CD4-positive, CD25-positive, alpha-beta regulatory T cell (primary cell): ENCODE results near the gene ZNF618. TPM values are rescaled to one million over a fixed set of nuclear protein-coding genes. Genes with fewer than 3 reads are reported as not detected.
A peak's percentile ranks its signal among the peaks of the same experiment; 100 is the strongest.

Experiments used
- ATAC-seq, 2 donors: fragments of 150-1000 bp; cut with Tn5 transposase; one replicate each; pipeline ENCODE4 v1.10.0; 2021; ENCODE audit warnings: low read depth in 2 of 2, moderate number of reproducible peaks in 2 of 2, moderate library complexity in 1 of 2
- DNase-seq, 3 donors: peaks; one replicate each; pipeline versions ENCODE4 v3.0.0 to v3.0.0-alpha.2; 2012 to 2022; ENCODE audit warnings: mixed read lengths in 1 of 3
- H3K27ac ChIP-seq: one replicate; pipeline ENCODE4 v1.7.0; 2013; ENCODE audit warnings: mild to moderate bottlenecking, low read length; ENCODE audit not compliant: insufficient read depth, poor library complexity, severe bottlenecking
- H3K27me3 ChIP-seq: one replicate; pipeline ENCODE4 v1.7.0; 2013; ENCODE audit warnings: low read length; ENCODE audit not compliant: control insufficient read depth, insufficient read depth
- H3K36me3 ChIP-seq: one replicate; pipeline ENCODE4 v1.7.0; 2013; ENCODE audit warnings: mild to moderate bottlenecking, low read length, moderate library complexity; ENCODE audit not compliant: control insufficient read depth, insufficient read depth
- H3K4me1 ChIP-seq: 2 replicates; pipeline ENCODE4 v1.7.0; 2013; ENCODE audit warnings: mild to moderate bottlenecking, low read length; ENCODE audit not compliant: insufficient read depth, control insufficient read depth, poor library complexity, severe bottlenecking
- H3K4me3 ChIP-seq: one replicate; pipeline ENCODE4 v1.7.0; 2013; ENCODE audit warnings: low read depth, mild to moderate bottlenecking, low read length, moderate library complexity
- H3K9me3 ChIP-seq, 2 experiments: 1 replicate in 1 of 2; 2 replicates in 1 of 2; pipeline ENCODE4 v1.7.0; 2013; ENCODE audit warnings: low read length in 2 of 2, mild to moderate bottlenecking in 1 of 2, moderate library complexity in 1 of 2; ENCODE audit not compliant: control insufficient read depth in 2 of 2
- H3K27ac Mint-ChIP-seq, 3 donors: one replicate each; pipeline ENCODE4 v1.8.0; 2020 to 2022; ENCODE audit warnings: mild to moderate bottlenecking in 3 of 3, mixed read lengths in 3 of 3, moderate library complexity in 2 of 3
- H3K27me3 Mint-ChIP-seq: one replicate; pipeline ENCODE4 v1.8.0; 2022; ENCODE audit warnings: mild to moderate bottlenecking, mixed read lengths
- H3K36me3 Mint-ChIP-seq: one replicate; pipeline ENCODE4 v1.8.0; 2020; ENCODE audit warnings: mixed read lengths
- H3K4me1 Mint-ChIP-seq, 4 donors: one replicate each; pipeline ENCODE4 v1.8.0; 2020 to 2022; ENCODE audit warnings: mixed read lengths in 4 of 4, mild to moderate bottlenecking in 1 of 4
- H3K4me3 Mint-ChIP-seq, 4 donors: one replicate each; pipeline ENCODE4 v1.8.0; 2020 to 2022; ENCODE audit warnings: mild to moderate bottlenecking in 4 of 4, mixed read lengths in 4 of 4, moderate library complexity in 3 of 4
- H3K9me3 Mint-ChIP-seq, 7 donors: one replicate each; pipeline ENCODE4 v1.8.0; 2020 to 2022; ENCODE audit warnings: mixed read lengths in 7 of 7, mild to moderate bottlenecking in 3 of 7, moderate library complexity in 2 of 7
- polyA plus RNA-seq, 4 donors: library from polyadenylated mRNA; unstranded; fragments of 300-500 nt; fragmentation: Illumina TruSeq; gene quantifications; one replicate each; pipeline ENCODE4 v1.2.3, GENCODE V29; 2021
- total RNA-seq: library from RNA; stranded (reverse); gene quantifications from one replicate; pipeline ENCODE4 v1.2.3, GENCODE V29; 2022

ZNF618 gene
- total and polyA plus RNA-seq, 5 donors from 2014 or later: 0.86 TPM; not detected in 4

- Histone ChIP-seq H3K9me3 (no peaks in the 10 kb centered on the region), H3K27ac (no peak overlapping the region), H3K4me1 (no peaks in the 10 kb centered on the region), H3K4me3 (no peak overlapping the region), H3K36me3 (no peaks in the 10 kb centered on the region), H3K27me3 (no peaks in the 10 kb centered on the region)
- no peak for ATAC-seq
- Mint-ChIP-seq H3K27me3 (peaks cover 22% of the 10 kb centered on the region), H3K36me3 (no peaks in the 10 kb centered on the region), H3K9me3 (peaks cover 0 to 5% (median 3%) of the 10 kb centered on the region in 7 donors), H3K27ac (no peak overlapping the region), H3K4me1 (no peaks in the 10 kb centered on the region), H3K4me3 (no peak overlapping the region)
- no peak for DNase-seq
Measured at GRCh38 chr9:113903514-113904077, 27.5 kb downstream of the ZNF618 start.

GRCh38 chr9:113906411-113907110 lies 30.5 kb downstream of the ZNF618 start:
- no peak overlapping the region for H3K4me3 ChIP-seq

GRCh38 chr9:113907282-113907681 lies 31.2 kb downstream of the ZNF618 start:
- ATAC-seq: no peak
- H3K4me3 Mint-ChIP-seq: no peak overlapping the region
- no peak overlapping the region for H3K4me3 ChIP-seq

More at GRCh38 chr9:113906411-113907110, 30.5 kb downstream of the ZNF618 start:
- Mint-ChIP-seq H3K36me3 (no peaks in the 10 kb centered on the region), H3K27me3 (peaks cover 9% of the 10 kb centered on the region), H3K27ac (no peak overlapping the region), H3K4me1 (no peaks in the 10 kb centered on the region), H3K4me3 (no peak overlapping the region), H3K9me3 (peaks cover 0 to 4% (median 0%) of the 10 kb centered on the region in 7 donors)
- Histone ChIP-seq H3K27me3 (no peaks in the 10 kb centered on the region), H3K9me3 (no peaks in the 10 kb centered on the region), H3K36me3 (no peaks in the 10 kb centered on the region), H3K27ac (no peak overlapping the region), H3K4me1 (no peaks in the 10 kb centered on the region)
- ATAC-seq (no peak), DNase-seq (no peak)

GRCh38 chr9:113909421-113909820 lies 33.3 kb downstream of the ZNF618 start:
- H3K4me3 ChIP-seq: no peak overlapping the region
- no peaks in the 10 kb centered on the region for H3K4me1 ChIP-seq
- H3K9me3 Mint-ChIP-seq: peaks cover 0 to 4% (median 0%) of the 10 kb centered on the region in 7 donors
- no peaks in the 10 kb centered on the region for H3K4me1 Mint-ChIP-seq
- no peak overlapping the region for H3K27ac ChIP-seq
- H3K9me3 ChIP-seq: no peaks in the 10 kb centered on the region
- H3K36me3 Mint-ChIP-seq: no peaks in the 10 kb centered on the region
- no peak for ATAC-seq
- peak overlapping the region in 1 of 3 donors; percentile 7 for H3K27ac Mint-ChIP-seq
- no peak for DNase-seq
- no peaks in the 10 kb centered on the region for H3K36me3 ChIP-seq
- no peak overlapping the region for H3K4me3 Mint-ChIP-seq
- no peaks in the 10 kb centered on the region for H3K27me3 ChIP-seq
- H3K27me3 Mint-ChIP-seq: no peaks in the 10 kb centered on the region

More at GRCh38 chr9:113907282-113907681, 31.2 kb downstream of the ZNF618 start:
- peaks cover 8% of the 10 kb centered on the region for H3K27me3 Mint-ChIP-seq
- Histone ChIP-seq H3K9me3 (no peaks in the 10 kb centered on the region), H3K27me3 (no peaks in the 10 kb centered on the region), H3K36me3 (no peaks in the 10 kb centered on the region), H3K27ac (no peak overlapping the region), H3K4me1 (no peaks in the 10 kb centered on the region)
- peaks cover 0 to 4% (median 0%) of the 10 kb centered on the region in 7 donors for H3K9me3 Mint-ChIP-seq
- no peaks in the 10 kb centered on the region for H3K36me3 Mint-ChIP-seq
- no peak overlapping the region for H3K27ac Mint-ChIP-seq
- no peak for DNase-seq
- H3K4me1 Mint-ChIP-seq: no peaks in the 10 kb centered on the region

- no peak overlapping the region for H3K27ac Mint-ChIP-seq
- H3K36me3 Mint-ChIP-seq: no peaks in the 10 kb centered on the region
- H3K27ac ChIP-seq: no peak overlapping the region
- peaks cover 0 to 4% (median 0%) of the 10 kb centered on the region in 7 donors for H3K9me3 Mint-ChIP-seq
- ATAC-seq (no peak), DNase-seq (no peak)
- no peaks in the 10 kb centered on the region for H3K27me3 ChIP-seq
- H3K36me3 ChIP-seq: no peaks in the 10 kb centered on the region
- H3K27me3 Mint-ChIP-seq: no peaks in the 10 kb centered on the region
- no peaks in the 10 kb centered on the region for H3K9me3 ChIP-seq
- H3K4me1 ChIP-seq: no peaks in the 10 kb centered on the region
- no peak overlapping the region for H3K4me3 ChIP-seq
- no peak overlapping the region for H3K4me3 Mint-ChIP-seq
- no peaks in the 10 kb centered on the region for H3K4me1 Mint-ChIP-seq
Measured at GRCh38 chr9:113910036-113910639, 34.0 kb downstream of the ZNF618 start.

- ATAC-seq: no peak
- no peaks in the 10 kb centered on the region for H3K36me3 ChIP-seq
Measured at GRCh38 chr9:113911850-113912557, 35.9 kb downstream of the ZNF618 start.

GRCh38 chr9:113912816-113913215 lies 36.7 kb downstream of the ZNF618 start:
- Mint-ChIP-seq H3K27ac (peak overlapping the region in 1 of 3 donors; percentile 92), H3K36me3 (no peaks in the 10 kb centered on the region), H3K27me3 (no peaks in the 10 kb centered on the region), H3K4me1 (no peaks in the 10 kb centered on the region), H3K9me3 (peaks cover 0 to 2% (median 0%) of the 10 kb centered on the region in 7 donors), H3K4me3 (no peak overlapping the region)
- no peaks in the 10 kb centered on the region for H3K36me3 ChIP-seq
- no peak overlapping the region for H3K4me3 ChIP-seq
- no peak overlapping the region for H3K27ac ChIP-seq
- no peaks in the 10 kb centered on the region for H3K27me3 ChIP-seq
- DNase-seq (no peak), ATAC-seq (no peak)
- H3K4me1 ChIP-seq: no peaks in the 10 kb centered on the region
- H3K9me3 ChIP-seq: no peaks in the 10 kb centered on the region

More at GRCh38 chr9:113911850-113912557, 35.9 kb downstream of the ZNF618 start:
- Histone ChIP-seq H3K4me1 (no peaks in the 10 kb centered on the region), H3K27me3 (no peaks in the 10 kb centered on the region), H3K27ac (no peak overlapping the region), H3K9me3 (no peaks in the 10 kb centered on the region), H3K4me3 (no peak overlapping the region)
- Mint-ChIP-seq H3K36me3 (no peaks in the 10 kb centered on the region), H3K4me1 (no peaks in the 10 kb centered on the region), H3K4me3 (no peak overlapping the region), H3K27me3 (no peaks in the 10 kb centered on the region), H3K27ac (no peak overlapping the region), H3K9me3 (no peaks in the 10 kb centered on the region)
- DNase-seq: no peak
